ENCODE results near the gene SPATA31E1. TPM values are rescaled to one million over a fixed set of nuclear protein-coding genes. Genes with fewer than 3 reads are reported as not detected.
A peak's percentile ranks its signal among the peaks of the same experiment; 100 is the strongest.

The SPATA31E1 gene
- total RNA-seq, 2 donors from 2014 or later = 0.07 TPM; not detected in 1

- Histone ChIP-seq H3K36me3 (no peaks in the 10 kb centered on the region), H3K4me3 (no peak overlapping the region), H3K27ac (no peak overlapping the region), H3K9ac (ENCODE audit: low read depth in 2 of 2, low read length in 2 of 2) (no peak overlapping the region), H3K4me1 (peaks cover 7% of the 10 kb centered on the region), H3K9me3 (no peaks in the 10 kb centered on the region), H3K27me3 (no peaks in the 10 kb centered on the region)
- DNase-seq = no peak
- intact Hi-C loops (cut with DNase I) = loop anchor here (10.0 kb wide), 1 partner anchor 195 kb away; no protein-coding TSS in a partner anchor
- no peak for TF ChIP-seq CTCF (IDR thresholded peaks at IDR 0.05)
These were observed 2.6 kb upstream of the SPATA31E1 start for GRCh38 chr9:87880116-87880515.

- DNase-seq = no peak
- no peaks in the 10 kb centered on the region for H3K36me3 ChIP-seq
- intact Hi-C loops (cut with DNase I) = loop anchor here (10.0 kb wide), 1 partner anchor 196 kb away; no protein-coding TSS in a partner anchor
- no peak overlapping the region for H3K4me3 ChIP-seq
- H3K9me3 ChIP-seq = no peaks in the 10 kb centered on the region
- peaks cover 7% of the 10 kb centered on the region for H3K4me1 ChIP-seq
- H3K27me3 ChIP-seq = no peaks in the 10 kb centered on the region
- H3K27ac ChIP-seq = no peak overlapping the region
- TF ChIP-seq CTCF (IDR thresholded peaks at IDR 0.05) = no peak
- H3K9ac ChIP-seq (ENCODE audit: low read depth in 2 of 2, low read length in 2 of 2) = no peak overlapping the region
These were observed 2.0 kb upstream of the SPATA31E1 start for GRCh38 chr9:87880683-87881082.

- H3K4me1 ChIP-seq = peaks cover 7% of the 10 kb centered on the region
- DNase-seq = no peak
- no peak overlapping the region for H3K27ac ChIP-seq
- TF ChIP-seq CTCF (IDR thresholded peaks at IDR 0.05) = no peak
- no peaks in the 10 kb centered on the region for H3K9me3 ChIP-seq
- no peaks in the 10 kb centered on the region for H3K27me3 ChIP-seq
- no peak overlapping the region for H3K9ac ChIP-seq (ENCODE audit: low read depth in 2 of 2, low read length in 2 of 2)
- H3K4me3 ChIP-seq = no peak overlapping the region
- intact Hi-C loops (cut with DNase I) = loop anchor here (10.0 kb wide), 1 partner anchor 198 kb away; no protein-coding TSS in a partner anchor
- no peaks in the 10 kb centered on the region for H3K36me3 ChIP-seq
These were observed 597 bp downstream of the SPATA31E1 start for GRCh38 chr9:87883274-87883673.

GRCh38 chr9:87883990-87884389 is 1.3 kb downstream of the SPATA31E1 start:
- Histone ChIP-seq H3K4me1 (peaks cover 2% of the 10 kb centered on the region), H3K9me3 (no peaks in the 10 kb centered on the region), H3K9ac (ENCODE audit: low read depth in 2 of 2, low read length in 2 of 2) (no peak overlapping the region), H3K27me3 (no peaks in the 10 kb centered on the region), H3K36me3 (no peaks in the 10 kb centered on the region), H3K4me3 (no peak overlapping the region), H3K27ac (no peak overlapping the region)
- TF ChIP-seq CTCF (IDR thresholded peaks at IDR 0.05) = peak; percentile 12
- intact Hi-C loops (cut with DNase I) = loop anchor here (10.0 kb wide), 1 partner anchor 199 kb away; no protein-coding TSS in a partner anchor
- peak; percentile 25 for DNase-seq

GRCh38 chr9:87884578-87885459 is 2.1 kb downstream of the SPATA31E1 start:
- Histone ChIP-seq H3K27ac (no peak overlapping the region), H3K36me3 (no peaks in the 10 kb centered on the region), H3K9ac (ENCODE audit: low read depth in 2 of 2, low read length in 2 of 2) (no peak overlapping the region), H3K4me1 (no peaks in the 10 kb centered on the region), H3K4me3 (no peak overlapping the region), H3K9me3 (no peaks in the 10 kb centered on the region), H3K27me3 (no peaks in the 10 kb centered on the region)
- DNase-seq = no peak
- TF ChIP-seq CTCF (IDR thresholded peaks at IDR 0.05) = no peak
- intact Hi-C loops (cut with DNase I) = loop anchor here (10.0 kb wide), 1 partner anchor 200 kb away; no protein-coding TSS in a partner anchor
